ENCODE measurements around the gene SHISAL1.

The SHISAL1 gene

DNA sequence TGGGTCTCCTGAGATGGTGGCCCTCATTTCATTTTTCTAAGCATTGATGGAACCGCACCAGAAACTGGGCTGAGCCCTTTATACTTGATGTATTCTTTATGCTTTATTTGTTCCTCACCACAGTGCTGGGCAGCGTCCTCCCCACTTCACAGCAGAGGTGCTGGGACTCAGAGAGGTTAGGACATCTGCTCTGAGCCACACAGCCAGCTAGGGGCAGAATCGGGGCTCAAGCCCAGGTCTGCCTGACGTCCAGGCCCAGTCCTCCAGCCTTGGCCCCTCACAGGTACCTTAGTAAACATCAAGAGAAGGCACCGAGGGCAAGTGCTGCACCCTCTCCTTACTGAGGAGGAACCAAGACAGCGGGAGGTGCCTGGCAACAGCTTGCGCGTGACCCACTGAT is 20.2 kb upstream of the SHISAL1 start:
- TF ChIP-seq, protein P1, sequence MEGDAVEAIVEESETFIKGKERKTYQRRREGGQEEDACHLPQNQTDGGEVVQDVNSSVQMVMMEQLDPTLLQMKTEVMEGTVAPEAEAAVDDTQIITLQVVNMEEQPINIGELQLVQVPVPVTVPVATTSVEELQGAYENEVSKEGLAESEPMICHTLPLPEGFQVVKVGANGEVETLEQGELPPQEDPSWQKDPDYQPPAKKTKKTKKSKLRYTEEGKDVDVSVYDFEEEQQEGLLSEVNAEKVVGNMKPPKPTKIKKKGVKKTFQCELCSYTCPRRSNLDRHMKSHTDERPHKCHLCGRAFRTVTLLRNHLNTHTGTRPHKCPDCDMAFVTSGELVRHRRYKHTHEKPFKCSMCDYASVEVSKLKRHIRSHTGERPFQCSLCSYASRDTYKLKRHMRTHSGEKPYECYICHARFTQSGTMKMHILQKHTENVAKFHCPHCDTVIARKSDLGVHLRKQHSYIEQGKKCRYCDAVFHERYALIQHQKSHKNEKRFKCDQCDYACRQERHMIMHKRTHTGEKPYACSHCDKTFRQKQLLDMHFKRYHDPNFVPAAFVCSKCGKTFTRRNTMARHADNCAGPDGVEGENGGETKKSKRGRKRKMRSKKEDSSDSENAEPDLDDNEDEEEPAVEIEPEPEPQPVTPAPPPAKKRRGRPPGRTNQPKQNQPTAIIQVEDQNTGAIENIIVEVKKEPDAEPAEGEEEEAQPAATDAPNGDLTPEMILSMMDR (IDR thresholded peaks at IDR 0.05; ENCODE audit: insufficient read depth, low read length, poor library complexity, severe bottlenecking) = no peak
- no peaks in the 10 kb centered on the region for H3K36me3 ChIP-seq (ENCODE audit: control insufficient read depth, insufficient read depth, low read length)
- peaks cover 1% of the 10 kb centered on the region; the same call in 1 of the 2 replicates for H3K27me3 ChIP-seq (replicated peaks; ENCODE audit: control insufficient read depth, insufficient read depth, low read length)
- no peak overlapping the region for H3K4me3 ChIP-seq (replicated peaks; ENCODE audit: low read depth, low read length)
- DNase-seq (ENCODE audit: extremely low read depth, insufficient read length) = no peak

DNA sequence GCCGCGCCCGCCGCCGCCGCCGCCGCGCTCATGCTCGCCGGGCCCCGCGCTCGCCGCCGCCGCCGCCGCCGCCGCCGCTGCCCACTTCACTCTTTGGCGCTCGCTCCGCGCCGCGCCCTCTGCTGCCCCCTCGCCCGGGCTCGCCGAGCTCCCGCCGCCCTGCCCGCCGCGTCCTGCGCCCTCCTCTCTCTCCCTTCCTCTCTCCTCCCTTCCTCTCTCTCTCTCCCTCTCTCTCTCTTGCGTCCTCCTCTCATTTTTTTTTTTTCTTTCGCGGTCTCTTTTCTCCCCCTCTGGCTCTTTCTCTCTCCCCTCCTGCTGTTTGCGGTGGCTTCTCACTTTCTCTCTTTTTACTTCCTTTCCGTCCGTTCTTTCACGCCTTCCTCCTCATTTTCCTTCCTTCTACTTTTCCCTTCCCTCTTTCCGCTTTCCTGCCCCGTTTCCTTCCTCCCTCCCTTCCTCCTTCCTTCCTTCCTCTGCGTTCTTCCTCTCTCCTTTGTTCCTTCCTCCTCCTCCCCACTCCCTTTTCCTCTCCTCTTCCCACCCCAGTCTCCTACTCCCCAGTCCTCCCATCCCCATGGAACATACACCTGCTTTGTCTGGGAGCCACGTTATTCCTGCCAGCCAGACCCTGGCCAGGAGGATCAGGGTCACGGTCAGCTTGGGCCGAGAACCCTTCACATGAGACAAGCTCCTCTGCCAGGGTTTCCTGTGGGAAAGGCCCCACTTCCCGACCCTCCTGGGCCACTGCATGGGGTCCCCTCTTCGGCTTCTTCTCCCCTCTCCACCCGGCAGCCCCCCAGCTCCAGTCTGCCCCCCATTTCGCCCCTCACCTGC is 19.3 kb upstream of the SHISAL1 start:
- TF ChIP-seq, protein P1 (IDR thresholded peaks at IDR 0.05; ENCODE audit: insufficient read depth, low read length, poor library complexity, severe bottlenecking) = no peak
- Histone ChIP-seq H3K36me3 (ENCODE audit: control insufficient read depth, insufficient read depth, low read length) (no peaks in the 10 kb centered on the region), H3K4me3 (replicated peaks; ENCODE audit: low read depth, low read length) (no peak overlapping the region), H3K27me3 (replicated peaks; ENCODE audit: control insufficient read depth, insufficient read depth, low read length) (peaks cover 1% of the 10 kb centered on the region; the same call in 1 of the 2 replicates)
- no peak for DNase-seq (ENCODE audit: extremely low read depth, insufficient read length)

DNA sequence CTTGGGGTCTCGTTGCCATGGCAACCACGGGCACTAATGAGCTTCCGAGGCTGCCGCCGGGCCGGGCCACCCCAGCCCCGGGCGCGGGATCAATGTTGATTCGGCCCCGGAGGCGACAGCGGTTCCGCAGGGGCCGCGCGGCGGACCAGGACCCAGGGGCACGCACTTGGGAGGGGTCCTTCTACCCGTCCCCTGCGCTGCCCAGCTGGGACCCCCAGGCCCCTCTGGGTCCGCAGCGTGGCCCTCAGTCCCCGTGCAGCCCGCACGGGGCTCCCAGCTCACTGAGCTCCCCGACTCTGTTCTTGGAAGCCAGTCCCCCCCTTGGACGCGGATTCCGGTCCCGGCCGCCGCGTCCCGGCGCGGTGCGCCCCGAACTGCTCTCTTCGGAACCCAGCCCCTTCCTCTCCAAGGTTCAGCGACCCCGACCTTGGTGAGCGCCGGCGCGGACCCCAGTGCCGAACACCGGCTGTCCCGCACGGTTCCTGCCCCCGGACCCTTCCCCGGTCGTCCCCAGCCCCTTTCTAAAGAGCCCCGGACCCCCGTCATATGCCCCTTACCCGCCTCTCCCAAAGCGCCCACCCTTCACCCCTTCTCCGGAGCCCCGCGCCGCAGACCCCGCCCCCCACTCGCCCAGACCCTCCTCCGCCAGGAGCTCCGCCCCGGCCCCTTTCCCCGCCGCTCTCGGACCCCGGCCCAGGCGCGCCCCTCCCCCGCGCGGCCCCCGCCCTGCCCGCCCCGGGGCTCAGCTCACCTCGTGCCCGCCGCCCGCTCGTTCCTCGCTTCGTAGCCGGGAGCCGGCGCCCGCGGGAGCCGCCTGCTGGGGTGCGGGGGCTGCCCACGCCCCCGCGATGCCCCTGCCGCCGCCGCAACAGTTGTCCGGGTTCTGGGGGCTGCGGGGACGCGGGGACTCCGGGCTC is 18.3 kb upstream of the SHISAL1 start:
- H3K4me3 ChIP-seq (replicated peaks; ENCODE audit: low read depth, low read length) = no peak overlapping the region
- H3K36me3 ChIP-seq (ENCODE audit: control insufficient read depth, insufficient read depth, low read length) = no peaks in the 10 kb centered on the region
- H3K27me3 ChIP-seq (replicated peaks; ENCODE audit: control insufficient read depth, insufficient read depth, low read length) = peaks cover 4% of the 10 kb centered on the region
- TF ChIP-seq, protein P1 (IDR thresholded peaks at IDR 0.05; ENCODE audit: insufficient read depth, low read length, poor library complexity, severe bottlenecking) = no peak
- DNase-seq (ENCODE audit: extremely low read depth, insufficient read length) = no peak

DNA sequence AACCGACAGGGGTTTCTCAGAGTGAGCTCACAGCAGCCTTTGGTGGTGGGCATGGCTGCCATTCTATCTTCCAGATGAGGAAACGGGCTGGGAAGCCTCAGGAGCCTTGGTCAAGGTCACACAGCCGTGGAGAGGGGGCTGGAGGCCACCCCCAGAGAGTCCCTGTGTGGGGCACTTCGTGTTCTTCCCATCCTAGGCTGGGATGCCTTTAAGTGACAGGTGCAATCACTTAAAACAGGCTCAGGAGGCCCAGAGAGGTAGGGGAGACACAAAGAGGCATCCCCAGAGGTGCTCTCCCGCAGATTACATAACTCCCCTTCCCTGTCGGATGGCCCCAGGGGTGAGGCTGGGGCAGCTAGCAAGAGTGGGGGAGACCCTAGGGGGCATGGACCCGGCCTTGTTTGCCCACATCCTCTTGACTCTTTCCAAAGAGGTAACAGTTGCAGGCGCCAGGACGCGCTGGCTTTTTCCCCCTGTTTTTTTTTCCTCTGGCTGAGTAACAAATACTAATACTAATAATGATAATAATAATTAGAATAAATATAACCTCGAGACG is 17.5 kb upstream of the SHISAL1 start:
- TF ChIP-seq, protein P1 (IDR thresholded peaks at IDR 0.05; ENCODE audit: insufficient read depth, low read length, poor library complexity, severe bottlenecking) = no peak
- H3K36me3 ChIP-seq (ENCODE audit: control insufficient read depth, insufficient read depth, low read length) = no peaks in the 10 kb centered on the region
- H3K27me3 ChIP-seq (replicated peaks; ENCODE audit: control insufficient read depth, insufficient read depth, low read length) = peaks cover 4% of the 10 kb centered on the region
- no peak overlapping the region for H3K4me3 ChIP-seq (replicated peaks; ENCODE audit: low read depth, low read length)
- no peak for DNase-seq (ENCODE audit: extremely low read depth, insufficient read length)

DNA sequence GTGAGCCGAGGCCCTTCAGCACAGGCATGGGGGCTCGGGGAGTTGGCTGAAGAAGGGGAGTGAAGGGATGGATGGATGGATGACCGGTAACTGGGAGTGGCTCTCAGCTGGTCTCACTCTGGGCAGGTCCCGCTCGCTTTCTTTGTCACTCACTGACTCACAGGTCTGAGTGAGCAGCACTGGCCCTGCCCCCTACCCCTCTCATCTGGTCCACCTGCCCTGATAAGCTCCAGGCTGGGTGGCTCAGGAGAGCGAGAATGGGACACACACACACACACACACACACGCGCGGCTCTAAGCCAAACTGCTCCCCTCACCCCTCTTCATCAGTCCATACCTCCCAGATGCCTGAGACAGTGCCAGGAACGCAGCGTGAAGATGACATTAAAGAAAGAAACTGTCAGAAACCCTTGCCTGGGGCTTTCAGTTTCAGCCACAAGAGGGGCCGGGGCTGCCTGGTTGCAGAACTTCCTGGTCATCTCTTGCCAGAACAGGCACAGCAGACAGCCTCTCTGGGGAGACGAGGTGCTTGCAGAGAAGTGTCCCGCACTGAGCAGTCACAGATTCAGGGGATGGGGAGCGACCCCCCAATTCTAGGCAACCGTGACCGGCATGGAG is 16.5 kb upstream of the SHISAL1 start:
- H3K36me3 ChIP-seq (ENCODE audit: control insufficient read depth, insufficient read depth, low read length) = no peaks in the 10 kb centered on the region
- TF ChIP-seq, protein P1 (IDR thresholded peaks at IDR 0.05; ENCODE audit: insufficient read depth, low read length, poor library complexity, severe bottlenecking) = no peak
- no peak overlapping the region; the same call in 1 of the 2 replicates for H3K4me3 ChIP-seq (replicated peaks; ENCODE audit: low read depth, low read length)
- peak; percentile 60 for DNase-seq (ENCODE audit: extremely low read depth, insufficient read length)
- H3K27me3 ChIP-seq (replicated peaks; ENCODE audit: control insufficient read depth, insufficient read depth, low read length) = peaks cover 4% of the 10 kb centered on the region
